CD4-positive, alpha-beta T cell treated with Interleukin-6 at 100 ng/mL for 8 hours (primary cell): ENCODE measurements around the gene RC3H1.
"Not testable (repeated sequence)": the region's sequence is repeated elsewhere in the genome, so short reads cannot be mapped to it uniquely, and the experiment has no call there.

Source experiments
- DNase-seq: peaks from one replicate; pipeline ENCODE4 v3.0.0-alpha.2; 2020; ENCODE audit warnings: mixed read lengths, low spot score

Gene RC3H1, protein sequence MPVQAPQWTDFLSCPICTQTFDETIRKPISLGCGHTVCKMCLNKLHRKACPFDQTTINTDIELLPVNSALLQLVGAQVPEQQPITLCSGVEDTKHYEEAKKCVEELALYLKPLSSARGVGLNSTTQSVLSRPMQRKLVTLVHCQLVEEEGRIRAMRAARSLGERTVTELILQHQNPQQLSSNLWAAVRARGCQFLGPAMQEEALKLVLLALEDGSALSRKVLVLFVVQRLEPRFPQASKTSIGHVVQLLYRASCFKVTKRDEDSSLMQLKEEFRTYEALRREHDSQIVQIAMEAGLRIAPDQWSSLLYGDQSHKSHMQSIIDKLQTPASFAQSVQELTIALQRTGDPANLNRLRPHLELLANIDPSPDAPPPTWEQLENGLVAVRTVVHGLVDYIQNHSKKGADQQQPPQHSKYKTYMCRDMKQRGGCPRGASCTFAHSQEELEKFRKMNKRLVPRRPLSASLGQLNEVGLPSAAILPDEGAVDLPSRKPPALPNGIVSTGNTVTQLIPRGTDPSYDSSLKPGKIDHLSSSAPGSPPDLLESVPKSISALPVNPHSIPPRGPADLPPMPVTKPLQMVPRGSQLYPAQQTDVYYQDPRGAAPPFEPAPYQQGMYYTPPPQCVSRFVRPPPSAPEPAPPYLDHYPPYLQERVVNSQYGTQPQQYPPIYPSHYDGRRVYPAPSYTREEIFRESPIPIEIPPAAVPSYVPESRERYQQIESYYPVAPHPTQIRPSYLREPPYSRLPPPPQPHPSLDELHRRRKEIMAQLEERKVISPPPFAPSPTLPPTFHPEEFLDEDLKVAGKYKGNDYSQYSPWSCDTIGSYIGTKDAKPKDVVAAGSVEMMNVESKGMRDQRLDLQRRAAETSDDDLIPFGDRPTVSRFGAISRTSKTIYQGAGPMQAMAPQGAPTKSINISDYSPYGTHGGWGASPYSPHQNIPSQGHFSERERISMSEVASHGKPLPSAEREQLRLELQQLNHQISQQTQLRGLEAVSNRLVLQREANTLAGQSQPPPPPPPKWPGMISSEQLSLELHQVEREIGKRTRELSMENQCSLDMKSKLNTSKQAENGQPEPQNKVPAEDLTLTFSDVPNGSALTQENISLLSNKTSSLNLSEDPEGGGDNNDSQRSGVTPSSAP

DNA sequence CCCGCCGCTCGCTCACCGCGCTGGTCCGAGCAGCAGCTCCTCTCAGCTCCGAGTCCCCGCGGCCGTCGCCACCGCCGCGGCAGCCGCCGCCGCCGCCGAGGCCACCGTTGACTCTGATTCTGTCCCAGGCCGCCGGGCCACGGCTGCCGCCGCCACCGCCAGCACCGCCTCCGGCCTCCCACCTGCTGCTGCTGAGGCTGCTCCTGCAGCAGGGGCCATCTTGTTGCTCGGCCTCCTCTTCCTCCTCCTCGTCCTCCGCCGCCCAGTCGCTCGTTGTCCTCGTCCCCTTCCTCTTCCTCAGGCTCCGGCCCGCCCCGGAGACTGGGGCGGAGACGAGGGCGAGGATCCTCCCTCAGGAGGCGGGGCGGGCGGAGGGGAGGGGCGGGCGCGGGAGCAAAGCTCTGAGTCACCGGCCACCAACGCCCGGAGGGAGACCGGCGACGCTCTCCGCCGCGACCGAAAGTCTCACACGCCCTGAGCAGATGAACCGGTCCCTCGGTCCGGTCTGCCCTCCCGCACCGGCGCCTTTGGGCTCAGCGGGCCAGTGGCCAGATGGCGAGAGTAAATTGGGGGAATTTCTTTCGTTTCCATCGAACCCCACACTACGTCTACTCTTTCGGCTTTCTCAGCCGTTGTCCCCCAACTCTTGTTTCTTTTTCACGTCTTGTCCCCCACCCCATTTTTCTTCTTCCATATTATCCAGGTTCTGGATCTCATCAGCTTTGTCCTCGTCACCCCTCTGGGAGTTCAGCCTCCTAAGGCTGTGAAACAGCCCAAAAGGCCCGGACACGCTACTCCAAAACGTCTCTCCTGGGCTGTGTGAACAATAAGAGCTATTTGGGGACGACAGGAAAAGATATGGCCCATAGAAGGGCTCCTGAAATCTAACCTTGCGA is at the start of gene RC3H1:
Gene RC3H1, minus strand, starts transcription at position 278 of the 896 bp plus-strand sequence. CDS start 29,372 bp downstream, outside the sequence.
- peak; percentile 88 for DNase-seq

DNA sequence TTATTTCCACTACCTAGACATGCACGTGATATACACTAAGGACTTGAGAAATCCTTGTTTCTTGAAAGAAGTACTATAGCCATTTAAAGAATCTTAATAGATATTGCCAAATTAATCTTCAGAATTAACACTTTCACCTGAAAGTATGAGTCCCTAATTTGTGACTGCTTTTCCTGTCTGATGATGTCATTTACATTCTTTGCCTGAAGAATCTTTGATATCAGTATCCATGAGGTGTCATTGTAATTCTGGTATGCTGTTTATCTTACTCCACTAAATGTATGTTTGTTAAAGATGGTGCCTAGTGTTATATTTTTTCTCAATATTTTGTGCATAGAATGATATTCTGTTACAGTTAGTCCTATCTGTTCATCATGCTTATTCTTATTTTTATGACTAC is 48.5 kb upstream of the RC3H1 start:
- no peak for DNase-seq

DNA sequence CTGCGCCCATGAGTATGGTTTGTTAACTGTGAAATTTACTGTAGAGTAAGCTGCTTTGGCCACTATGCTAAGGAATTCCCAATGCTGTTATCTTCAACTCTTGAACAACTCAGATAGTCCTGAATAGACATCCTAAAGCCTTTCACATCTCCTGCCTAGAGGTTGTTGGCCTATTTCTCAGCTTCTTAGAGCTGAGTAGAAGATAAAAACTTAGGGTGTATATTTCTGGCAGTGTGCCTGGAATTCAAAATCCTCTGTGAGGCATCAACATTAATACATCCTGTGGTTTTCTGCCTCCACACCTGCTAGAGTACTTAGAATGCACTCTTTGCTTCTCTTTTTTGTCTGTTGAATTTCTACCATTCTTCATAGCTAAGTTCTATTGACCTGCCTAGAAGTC is 45.8 kb upstream of the RC3H1 start:
- DNase-seq = peak; percentile 37

DNA sequence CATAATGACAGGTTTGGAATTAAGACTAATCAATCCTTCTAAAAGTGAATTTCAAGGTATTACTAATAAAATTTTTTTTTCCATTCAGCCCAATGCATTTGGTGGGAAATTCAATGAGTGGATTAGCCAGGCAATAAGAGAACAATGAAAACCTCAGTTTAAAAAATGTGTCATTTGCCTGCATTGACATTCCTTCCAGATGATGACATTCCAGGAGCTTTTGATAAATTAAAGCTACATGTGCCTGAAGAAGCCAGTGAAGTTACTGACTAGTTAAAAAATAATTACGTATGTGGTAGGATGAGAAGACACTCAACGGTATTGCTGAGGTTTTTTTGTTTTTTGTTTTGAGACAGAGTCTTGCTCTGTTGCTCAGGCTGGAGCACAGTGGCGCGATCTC is 37.9 kb upstream of the RC3H1 start:
- DNase-seq = no peak

DNA sequence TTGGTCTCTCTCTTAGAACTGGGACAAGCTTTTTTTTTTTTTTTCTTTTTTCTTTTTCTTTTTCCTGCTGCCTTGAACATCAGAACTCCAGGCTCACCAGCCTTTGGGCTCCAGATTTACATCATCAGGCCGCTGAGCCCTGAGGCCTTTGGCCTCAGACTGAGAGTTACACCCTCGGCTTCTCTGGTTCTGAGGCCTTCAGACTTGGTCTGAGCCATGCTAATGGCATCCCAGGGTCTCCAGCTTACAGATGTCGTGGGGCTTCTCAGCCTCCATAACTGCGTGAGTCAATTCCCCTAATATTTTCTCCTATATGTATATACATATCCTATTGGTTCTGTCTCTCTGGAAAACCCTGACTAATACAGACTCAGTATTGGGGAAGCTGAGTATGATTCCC is 36.5 kb upstream of the RC3H1 start:
- no peak for DNase-seq

DNA sequence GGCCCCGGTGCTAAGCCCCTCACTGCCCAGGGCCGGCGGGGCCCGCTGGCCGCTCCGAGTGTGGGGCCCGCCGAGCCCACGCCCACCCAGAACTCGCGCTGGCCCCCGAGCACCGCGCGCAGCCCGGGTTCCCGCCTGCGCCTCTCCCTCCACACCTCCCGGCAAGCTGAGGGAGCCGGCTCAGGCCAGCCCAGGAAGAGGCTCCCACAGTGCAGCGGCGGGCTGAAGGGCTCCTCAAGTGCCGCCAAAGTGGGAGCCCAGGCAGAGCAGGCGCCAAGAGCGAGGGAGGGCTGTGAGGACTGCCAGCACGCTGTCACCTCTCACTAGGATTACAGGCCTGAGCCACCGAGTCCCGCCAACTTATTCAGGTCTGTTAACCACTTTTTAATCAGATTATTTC is 34.5 kb upstream of the RC3H1 start:
- DNase-seq = not testable (repeated sequence)

DNA sequence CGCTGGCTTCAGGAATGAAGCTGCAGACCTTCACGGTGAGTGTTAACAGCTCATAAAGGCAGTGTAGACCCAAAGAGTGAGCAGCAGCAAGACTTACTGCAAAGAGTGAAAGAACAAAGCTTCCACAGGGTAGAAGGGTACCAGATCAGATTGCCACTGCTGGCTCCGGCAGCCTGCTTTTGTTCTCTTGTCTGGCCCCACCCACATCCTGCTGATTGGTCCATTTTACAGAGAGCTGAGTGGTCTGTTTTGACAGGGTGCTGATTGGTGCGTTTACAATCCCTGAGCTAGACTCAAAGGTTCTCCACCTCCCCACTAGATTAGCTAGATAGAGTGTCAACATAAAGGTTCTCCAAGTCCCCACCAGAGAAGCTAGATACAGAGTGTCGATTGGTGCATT is 33.6 kb upstream of the RC3H1 start:
- DNase-seq = not testable (repeated sequence)

DNA sequence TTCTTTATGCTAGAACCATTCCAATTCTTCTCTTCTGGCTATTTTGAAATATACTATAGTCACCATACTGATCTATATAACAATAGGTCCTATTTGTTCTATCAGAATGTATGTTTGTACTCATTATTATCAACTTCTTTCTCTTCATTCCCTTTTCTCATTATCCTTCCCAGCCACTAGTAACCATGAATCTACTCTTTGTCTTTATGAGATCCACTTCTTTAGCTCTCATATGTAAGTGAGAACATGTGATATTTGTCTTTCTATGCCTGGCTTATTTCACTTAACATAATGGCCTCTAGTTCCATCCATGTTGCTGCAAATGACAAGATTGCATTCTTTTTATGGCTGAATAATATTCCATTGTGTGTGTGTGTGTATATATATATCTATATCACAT is 31.7 kb upstream of the RC3H1 start:
- no peak for DNase-seq

DNA sequence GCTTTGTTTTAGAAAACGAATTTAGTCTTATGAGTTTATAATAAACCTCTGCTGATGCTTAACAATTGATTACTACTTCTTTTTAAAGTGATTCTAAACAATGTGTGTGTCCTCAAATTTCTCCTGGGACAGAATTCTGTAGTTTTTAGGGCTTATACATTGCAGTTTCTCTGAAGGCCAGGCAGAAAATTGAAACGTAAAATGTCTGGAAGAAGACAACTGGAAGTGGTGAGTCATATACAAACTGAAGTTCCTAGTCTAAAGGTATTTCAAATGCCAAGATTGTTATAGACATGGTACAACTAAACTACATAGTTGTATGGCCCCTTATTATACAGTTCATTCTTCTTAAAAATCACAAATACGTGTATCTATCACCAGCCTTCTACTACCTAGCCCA is 30.5 kb upstream of the RC3H1 start:
- DNase-seq = no peak

DNA sequence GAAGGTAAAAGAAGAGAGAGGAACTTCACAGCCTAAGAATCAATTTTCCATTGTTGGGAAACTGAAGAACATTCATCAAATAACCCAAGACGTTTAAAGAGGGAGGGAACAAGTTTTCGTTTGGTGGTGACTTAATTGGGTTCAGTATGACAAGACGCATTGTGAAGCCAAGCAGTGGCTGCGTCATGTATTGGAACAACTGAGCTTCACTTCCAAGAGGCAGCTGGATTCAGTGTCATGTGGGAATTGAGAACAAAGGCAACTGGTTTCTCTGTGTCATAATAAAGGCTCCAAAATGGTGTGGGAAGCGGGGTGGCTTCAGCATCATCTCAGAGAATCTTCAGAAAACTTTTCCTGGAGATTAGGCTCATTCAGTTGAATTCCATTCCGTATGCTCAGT is 29.8 kb upstream of the RC3H1 start:
- DNase-seq = no peak

DNA sequence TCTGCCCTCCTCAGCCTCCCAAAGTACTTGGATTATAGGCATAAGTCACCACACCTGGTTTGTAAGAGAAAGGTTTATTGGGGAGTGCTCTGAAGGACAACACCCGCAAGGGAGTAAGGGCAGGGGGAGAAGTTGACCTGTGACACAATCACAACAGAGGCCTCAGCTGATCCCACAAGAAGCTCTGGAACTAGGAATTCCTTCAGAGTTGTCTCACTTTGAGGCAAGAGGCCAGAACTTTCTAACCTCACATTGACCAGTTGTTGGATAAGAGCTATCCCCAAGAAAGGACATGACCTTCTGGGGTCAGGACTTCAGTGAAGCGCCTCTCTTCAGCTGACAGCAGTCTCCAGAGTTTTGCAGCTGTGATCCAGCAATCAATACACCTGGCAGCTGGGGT is 27.4 kb upstream of the RC3H1 start:
- DNase-seq = no peak

DNA sequence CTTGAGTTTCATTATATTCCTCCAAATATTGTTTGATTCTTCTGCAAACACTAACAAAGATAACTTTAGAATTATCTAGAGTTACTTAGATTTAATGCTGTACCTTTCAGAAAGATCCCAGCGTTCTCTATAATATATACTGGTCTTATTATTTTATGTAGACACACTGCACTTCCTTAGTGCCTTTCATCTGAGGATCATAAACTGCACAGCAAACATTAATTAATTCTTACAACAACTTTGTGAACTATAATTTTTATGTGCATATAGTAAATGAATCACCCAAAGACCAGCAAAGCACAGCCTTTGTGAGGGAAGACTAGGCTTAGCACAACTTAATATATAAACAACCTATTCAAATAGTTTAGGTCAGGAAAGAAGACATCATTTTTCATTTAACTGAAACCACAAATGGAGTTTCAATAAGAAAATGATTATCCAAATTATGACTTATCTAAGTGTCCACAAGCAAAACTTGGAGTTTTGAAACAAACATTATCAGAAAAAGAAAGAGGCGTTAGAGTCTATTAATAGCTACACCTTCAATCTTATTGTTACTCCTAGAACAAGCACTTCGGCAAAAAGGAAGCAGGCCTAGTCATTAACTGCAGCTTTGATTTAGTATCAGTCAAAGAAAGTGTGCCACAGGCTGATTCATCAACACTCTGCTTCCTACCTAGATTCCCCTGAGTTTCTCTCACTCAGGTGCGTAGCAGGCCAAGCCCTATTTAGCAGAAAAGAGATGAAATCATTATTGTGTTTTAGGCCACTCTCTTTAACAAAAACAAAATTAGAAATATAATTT is 22.5 kb upstream of the RC3H1 start:
- DNase-seq = no peak

DNA sequence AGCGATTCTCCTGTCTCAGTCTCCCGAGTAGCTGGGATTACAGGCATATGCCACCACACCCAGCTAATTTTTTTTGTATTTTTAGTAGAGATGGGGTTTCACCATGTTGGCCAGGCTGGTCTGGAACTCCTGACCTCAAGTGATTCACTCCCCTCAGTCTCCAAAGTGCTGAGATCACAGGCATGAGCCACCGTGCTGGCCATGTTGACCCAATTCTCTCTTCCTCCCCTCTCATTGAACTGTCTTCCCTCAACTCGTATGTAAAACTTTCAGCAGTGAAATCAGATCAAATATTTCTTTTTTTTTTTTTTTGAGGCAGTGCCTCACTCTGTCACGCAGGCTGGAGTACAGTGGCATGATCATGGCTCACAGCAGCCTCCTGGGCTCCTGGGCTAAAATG is 20.4 kb upstream of the RC3H1 start:
- DNase-seq = not testable (repeated sequence)

DNA sequence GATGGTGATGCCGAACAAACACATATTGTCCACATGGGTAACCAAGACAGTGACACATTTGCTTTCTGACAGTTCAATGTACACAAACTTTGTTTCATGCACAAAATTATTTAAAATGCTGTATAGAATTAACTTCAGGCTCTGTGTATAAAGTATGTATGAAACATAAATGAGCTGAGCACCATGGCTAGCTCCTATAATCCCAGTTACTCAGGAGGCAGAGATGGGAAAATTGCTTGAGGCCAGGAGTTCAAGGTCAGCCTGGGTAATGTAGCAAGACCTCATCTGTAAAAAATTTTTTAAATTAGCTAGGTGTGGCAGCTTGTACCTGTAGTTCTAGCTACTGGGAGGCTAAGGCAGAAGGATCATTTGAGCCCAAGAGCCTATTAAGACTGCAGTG is 19.2 kb upstream of the RC3H1 start:
- DNase-seq = no peak

DNA sequence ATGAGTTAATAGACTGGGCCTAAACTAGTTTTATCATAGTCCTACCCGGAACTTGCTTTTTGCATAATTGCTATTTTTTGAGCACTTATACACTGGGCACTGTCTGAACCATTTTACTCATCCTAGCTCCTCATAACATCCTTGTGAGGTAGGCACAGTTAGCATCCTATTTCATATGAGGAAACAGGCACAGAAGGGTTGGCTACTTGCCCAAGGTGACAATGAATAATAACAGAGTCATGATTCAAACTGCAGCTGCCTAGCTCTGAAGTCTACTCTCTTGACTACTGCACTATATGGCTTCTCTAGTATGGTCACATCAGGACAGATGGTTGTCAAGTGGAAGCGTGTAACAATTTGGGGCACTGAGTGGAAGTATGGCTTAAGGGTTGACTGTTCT is 18.2 kb upstream of the RC3H1 start:
- no peak for DNase-seq

DNA sequence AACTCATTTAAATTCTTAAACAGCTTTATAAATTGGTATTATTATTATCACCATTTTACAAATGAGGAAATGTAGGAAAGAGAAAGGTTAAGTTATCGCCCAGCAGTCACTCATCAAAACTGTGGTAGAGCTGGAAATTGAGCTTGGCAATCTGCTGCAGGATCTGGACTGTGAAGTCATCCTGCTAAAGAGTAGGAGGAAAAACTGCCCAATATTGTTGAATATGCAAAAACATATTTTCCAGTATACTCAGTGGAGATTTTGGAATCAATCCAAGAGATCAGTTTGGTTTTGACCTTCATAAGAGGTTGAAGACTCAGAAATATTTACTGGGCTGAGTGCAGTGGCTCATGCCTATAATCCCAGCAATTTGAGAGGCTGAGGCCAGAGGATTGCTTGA is 16.9 kb upstream of the RC3H1 start:
- DNase-seq = no peak

DNA sequence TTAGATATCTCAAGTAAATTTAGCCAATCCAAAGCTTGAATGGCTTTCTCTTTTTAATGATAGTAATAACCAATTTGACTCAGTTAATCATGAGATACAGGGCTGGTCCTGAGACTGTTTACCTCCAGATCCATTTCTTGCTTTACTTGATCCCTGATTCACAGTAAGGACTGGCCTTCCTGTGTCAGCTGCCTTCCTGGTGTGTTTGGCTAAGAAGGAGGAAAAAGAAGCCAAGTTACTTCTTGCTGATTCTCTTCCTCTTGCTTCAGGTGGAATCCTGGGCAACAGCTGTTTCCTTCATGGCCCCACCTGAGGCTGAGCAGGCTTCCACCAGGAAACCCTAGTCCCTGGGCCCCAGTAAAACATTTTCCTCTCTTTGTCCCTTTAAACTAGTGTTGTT is 14.6 kb upstream of the RC3H1 start:
- no peak for DNase-seq

DNA sequence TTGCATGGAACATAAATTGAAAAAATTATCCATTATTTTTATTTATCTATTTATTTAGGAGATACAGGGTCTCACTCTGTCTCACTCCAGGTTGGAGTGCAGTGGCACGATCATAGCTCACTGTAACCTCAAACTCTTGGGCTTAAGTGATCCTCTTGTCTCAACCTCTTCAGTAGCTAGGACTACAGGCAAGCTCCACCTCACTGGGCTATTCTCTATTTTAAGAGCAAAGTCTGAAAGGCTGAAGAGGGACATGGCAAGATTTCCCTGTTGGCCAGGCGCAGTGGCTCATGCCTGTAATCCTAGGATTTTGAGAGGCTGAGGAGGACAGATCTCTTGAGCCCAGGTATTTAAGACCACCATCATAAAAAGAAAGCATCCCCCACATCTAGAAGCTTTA is 14.0 kb upstream of the RC3H1 start:
- DNase-seq = no peak

DNA sequence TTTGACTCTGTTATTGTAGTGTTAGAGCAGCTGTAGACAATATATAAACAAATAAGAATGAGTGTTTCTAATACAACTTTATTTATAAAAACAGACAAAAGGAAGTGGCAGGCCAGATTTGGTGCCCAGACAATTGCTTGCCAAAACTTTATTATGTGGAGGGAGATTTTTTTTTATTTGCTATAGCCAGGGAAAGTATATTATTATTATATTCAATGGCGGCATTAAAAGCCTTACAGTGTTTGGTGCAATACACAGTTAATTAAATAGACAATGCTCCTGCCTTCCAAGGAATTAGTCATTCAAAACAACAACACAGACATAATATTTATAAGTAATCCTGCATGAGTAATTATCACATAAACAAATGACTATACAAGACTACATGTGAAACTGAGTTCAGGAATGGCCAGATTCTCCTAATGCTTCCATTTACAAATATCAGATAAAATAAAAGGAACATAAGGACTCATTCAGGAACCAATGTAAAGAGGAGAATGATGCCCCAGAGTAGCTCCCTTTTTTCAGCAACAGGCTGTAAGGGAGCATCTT is 10.6 kb upstream of the RC3H1 start:
- DNase-seq = no peak

DNA sequence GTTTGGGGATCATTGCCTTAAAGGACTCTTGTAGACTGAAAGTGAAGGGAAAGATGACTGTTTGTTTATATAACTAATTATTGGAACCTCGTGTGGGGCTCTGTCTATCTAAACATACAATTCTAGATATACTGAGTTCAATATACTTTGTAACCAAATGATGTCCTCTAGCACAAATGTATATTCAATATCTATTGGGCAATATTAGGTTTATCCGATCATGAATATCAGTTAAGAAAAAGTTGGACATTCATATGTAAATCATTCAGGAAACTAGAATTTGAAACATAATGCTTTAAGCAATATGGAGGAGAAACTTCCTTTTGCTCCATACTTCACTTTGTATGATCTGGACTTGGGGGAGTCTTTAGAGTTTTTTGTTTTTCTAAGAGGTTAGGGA is 8.9 kb upstream of the RC3H1 start:
- DNase-seq = no peak

DNA sequence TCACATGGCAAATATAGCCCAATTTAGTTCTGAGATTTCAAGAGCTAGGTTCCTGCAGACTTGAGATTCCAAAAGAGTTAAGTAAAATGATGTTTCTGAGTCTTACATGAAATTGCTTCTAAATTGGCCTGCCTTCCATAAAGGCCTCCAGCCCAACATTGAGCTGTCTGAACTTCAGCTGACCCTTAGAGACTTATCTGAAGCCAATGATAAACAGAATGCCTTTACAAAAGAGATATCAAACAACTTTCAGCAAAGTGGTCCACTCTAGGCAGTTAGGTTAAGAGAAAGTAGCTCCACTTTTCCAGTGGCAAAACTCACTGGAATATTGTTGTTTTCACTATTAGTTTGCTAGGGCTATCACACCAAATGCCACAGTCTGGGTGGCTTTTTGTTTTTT is 6.3 kb upstream of the RC3H1 start:
- DNase-seq = no peak
